ENCODE results near the gene DPH5. TPM values are rescaled to one million over a fixed set of nuclear protein-coding genes. Genes with fewer than 3 reads are reported as not detected.
"Not testable (repeated sequence)": the region's sequence is repeated elsewhere in the genome, so short reads cannot be mapped to it uniquely, and the experiment has no call there.

The DPH5 gene
- total RNA-seq, 1 donor from 2014 or later, result 49.7 TPM

DNA sequence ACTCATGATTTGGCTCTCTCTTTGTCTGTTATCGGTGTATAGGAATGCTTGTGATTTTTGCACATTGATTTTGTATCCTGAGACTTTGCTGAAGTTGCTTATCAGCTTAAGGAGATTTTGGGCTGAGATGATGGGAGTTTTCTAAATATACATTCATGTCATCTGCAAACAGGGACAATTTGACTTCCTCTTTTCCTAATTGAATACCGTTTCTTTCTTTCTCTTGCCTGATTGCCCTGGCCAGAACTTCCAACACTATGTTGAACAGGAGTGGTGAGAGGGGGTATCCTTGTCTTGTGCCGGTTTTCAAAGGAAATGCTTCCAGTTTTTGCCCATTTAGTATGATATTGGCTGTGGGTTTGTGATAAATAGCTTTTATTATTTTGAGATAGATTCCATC, 79.5 kb downstream of the DPH5 start:
- DNase-seq (ENCODE audit: low read depth), result not testable (repeated sequence)

DNA sequence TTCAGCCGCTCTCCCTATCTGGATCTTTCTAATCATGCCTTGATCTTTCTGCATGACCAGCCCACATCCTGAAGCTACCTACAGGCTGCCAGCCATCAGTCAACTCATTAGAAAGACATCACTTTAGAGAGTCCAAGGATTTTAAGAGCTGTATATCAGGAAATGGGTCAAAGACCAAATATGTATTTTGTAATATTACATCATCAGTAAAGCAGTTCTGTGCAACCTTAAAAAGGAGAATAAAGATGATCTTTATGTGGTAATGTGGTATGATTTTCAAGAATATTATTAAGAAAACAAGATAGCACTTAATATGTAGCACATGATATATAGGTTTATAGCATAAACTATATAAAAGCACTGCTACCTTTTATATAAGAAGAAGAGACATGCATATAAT, 82.1 kb downstream of the DPH5 start:
- DNase-seq (ENCODE audit: low read depth), result no peak

DNA sequence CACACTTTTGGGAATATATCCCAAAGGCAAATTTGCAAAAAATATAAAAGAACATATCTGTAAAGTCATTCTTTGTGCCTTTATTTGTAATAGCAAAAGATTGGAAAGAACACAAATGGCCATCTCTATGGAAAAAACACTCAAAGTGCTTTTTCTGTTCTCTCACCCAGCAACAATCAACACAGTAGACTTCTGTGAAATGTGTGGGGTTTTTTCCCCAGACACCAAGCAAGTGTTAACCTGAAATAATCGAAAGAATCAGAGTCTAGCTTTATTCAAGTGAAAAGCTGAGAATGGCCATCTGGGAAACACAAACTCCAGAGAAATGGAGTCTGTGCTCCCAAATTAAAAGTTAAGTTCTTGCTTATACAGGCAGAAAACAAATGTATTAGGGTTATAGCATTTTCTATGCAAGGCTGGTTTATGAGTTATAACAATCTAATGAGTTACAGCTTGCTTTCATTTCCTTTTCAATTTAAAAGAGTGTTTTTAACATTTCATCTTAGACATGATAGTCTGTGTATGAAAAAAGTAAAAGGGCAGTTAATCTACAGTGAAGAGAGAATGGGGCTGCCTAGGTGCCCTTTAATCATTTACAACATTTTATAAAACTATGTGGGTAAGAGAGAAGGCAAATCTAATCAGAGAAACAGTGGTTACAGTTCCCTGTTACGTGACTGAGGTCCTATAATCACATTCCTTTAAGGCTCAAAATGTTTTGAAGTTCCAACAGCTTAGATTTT, 83.1 kb downstream of the DPH5 start:
- no peak for DNase-seq (ENCODE audit: low read depth)

DNA sequence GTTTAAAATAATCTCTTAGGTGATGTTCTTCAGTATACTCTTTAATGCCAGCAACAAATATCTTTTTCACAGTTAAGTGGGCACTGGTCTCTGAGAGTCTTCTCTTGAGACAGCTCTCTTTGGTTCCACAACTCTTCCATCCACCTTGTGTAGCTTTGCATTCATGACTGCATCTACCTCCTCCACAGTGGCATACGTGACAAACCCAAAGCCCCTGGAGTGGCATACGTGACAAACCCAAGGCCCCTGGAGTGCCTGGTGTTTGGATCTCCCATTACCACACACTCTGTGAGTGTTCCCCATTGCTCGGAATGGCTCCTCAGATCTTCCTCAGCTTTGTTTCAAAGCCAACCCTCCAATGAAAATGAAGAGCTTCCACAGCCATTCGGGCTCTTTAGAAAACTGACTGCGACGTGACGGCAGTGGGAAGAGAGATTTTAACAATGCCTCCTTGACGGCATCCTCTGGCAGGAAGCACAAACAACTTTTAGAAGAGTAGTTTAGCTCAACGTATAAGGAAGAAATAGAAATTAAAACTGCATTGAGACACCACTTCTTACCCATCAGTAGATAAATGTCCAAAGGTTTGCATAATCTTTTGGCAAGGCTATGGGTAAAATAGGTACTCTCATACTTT, 83.9 kb downstream of the DPH5 start:
- DNase-seq (ENCODE audit: low read depth), result no peak

- DNase-seq (ENCODE audit: low read depth), result no peak
Observed at GRCh38 chr1:100941098-100941527, 84.5 kb downstream of the DPH5 start.

Other genes with a start within 250 kb of the DPH5 start
- gene EXTL2, start 130.9 kb downstream of the DPH5 start, total RNA-seq, result 20.1 and 27.6 TPM in 2 replicates
- gene SLC30A7, start 129.7 kb downstream of the DPH5 start, total RNA-seq, result 18.3 and 26.8 TPM in 2 replicates
- gene S1PR1, start 211.2 kb upstream of the DPH5 start, total RNA-seq, result 2.5 and 2.9 TPM in 2 replicates

Measured in myocyte (in vitro differentiated cells).